PC-9 (cell line): ENCODE measurements around the gene RALGAPA2.

ENCODE experiments used
- CTCF ChIP-seq: fragments of 200-600 bp; sonication (generic); conservative IDR thresholded peaks from 2 replicates; pipeline ENCODE4 v1.6.1; 2017; ENCODE audit warnings: mixed run types, antibody characterized with exemption, mild to moderate bottlenecking, moderate library complexity
- EZH2 ChIP-seq: fragments of 200-600 bp; sonication (generic); IDR thresholded peaks from 2 replicates; pipeline ENCODE4 v1.8.0; 2017; ENCODE audit warnings: antibody characterized with exemption, low read depth

GRCh38 chr20:20466341-20466879, 246.0 kb downstream of the RALGAPA2 start:
- TF ChIP-seq CTCF (no peak), EZH2 (no peak)
